Right kidney (tissue), 1 donor: Measurements from ENCODE around the gene PHLDA2.

Source experiments
- DNase-seq: peaks from one replicate; pipeline ENCODE4 v3.0.0-alpha.2; 2016

The PHLDA2 gene

DNA sequence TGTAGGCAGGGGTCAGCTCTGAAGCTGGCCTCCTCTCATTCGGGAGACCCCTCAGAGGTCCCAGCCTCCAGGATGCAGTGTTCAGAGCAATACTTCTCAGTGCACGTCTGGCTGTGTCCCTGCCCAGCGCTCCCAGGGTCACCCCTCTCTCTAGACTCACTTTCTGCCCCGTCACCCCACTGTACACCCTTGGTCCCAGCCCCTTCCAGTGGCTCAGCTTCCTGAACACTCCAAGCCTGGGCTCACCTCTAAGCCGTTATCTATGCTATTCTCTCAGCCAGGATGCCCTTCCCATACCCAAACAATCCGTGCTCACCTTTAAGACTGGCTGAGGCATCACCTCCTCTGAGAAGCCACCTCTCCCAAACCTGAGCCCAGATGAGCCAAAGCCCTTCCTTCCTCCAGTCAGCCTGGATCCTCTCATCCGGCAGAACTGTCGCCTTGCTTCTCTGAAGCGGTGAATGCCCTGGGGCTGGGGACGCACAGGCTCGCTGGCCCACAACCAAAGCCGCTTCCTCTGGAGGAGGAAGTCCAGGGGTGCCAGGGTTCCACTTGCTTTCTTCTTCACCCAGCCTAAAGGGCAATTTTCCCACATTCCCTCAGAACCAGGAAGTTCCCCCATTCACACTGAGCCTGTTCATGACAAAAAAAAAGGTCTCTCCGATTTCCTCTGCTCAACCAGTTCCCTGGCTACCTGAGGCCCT, 30.0 kb downstream of the PHLDA2 start:
- peak; percentile 30 for DNase-seq

DNA sequence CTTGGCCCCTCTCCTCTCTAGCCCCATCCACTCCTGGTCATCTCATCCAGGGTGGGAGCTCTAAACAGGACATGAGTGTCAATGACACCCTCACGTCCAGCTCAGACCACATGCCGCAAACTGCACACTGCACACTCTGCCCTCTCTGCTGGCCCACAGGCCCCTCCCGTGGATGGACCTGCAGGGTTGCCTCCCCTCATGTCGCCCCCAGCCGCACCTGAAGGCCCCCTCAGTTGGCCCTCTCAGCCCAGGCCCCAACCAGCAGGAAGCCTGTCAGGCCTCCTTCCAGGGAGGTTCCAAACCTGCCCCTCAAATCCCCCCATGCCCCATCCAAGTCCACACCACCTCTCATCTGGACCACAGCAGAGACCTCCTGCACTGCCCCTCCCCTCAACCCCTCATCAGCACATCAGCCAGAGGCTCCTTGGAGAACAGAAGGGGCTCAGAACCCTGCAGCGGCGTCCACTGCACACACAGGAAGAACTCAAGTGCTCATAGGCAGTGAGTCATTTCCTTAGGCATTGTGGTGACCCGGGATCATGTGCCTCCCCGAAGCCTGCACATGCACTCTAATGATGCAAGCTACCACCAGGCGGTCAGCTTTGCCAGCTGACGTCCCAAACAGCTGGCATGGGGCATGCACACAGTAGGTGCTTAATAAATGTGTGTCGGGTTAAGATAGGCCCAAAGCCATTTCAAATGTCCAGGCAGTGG, 30.7 kb downstream of the PHLDA2 start:
- no peak for DNase-seq

GRCh38 chr11:2897048-2897447, 32.2 kb downstream of the PHLDA2 start:
- DNase-seq = no peak

DNA sequence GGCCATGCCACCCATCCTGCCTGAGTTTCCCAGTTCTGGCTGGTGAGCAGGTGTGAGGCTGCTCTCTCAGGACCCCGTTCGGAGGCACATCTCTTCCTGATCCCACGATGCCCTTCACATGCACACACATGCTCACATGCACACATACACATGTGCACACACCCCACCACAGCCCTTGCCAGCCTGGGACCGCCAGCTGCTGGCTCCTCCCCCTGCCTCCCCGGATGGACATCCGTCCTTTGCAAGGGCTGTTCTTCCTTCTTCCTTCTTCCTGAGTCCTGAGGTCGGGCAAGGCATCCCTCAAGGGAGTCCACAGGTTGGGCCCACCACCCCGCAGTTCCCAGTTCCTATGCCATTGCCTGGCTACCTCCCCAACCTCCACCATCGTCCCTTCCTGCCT, 33.2 kb downstream of the PHLDA2 start:
- no peak for DNase-seq

GRCh38 chr11:2893935-2894334, 35.3 kb downstream of the PHLDA2 start:
- DNase-seq = no peak

GRCh38 chr11:2892967-2893528, 36.2 kb downstream of the PHLDA2 start:
- DNase-seq = no peak

GRCh38 chr11:2892215-2892966, 36.8 kb downstream of the PHLDA2 start:
- peak; percentile 90 for DNase-seq

DNA sequence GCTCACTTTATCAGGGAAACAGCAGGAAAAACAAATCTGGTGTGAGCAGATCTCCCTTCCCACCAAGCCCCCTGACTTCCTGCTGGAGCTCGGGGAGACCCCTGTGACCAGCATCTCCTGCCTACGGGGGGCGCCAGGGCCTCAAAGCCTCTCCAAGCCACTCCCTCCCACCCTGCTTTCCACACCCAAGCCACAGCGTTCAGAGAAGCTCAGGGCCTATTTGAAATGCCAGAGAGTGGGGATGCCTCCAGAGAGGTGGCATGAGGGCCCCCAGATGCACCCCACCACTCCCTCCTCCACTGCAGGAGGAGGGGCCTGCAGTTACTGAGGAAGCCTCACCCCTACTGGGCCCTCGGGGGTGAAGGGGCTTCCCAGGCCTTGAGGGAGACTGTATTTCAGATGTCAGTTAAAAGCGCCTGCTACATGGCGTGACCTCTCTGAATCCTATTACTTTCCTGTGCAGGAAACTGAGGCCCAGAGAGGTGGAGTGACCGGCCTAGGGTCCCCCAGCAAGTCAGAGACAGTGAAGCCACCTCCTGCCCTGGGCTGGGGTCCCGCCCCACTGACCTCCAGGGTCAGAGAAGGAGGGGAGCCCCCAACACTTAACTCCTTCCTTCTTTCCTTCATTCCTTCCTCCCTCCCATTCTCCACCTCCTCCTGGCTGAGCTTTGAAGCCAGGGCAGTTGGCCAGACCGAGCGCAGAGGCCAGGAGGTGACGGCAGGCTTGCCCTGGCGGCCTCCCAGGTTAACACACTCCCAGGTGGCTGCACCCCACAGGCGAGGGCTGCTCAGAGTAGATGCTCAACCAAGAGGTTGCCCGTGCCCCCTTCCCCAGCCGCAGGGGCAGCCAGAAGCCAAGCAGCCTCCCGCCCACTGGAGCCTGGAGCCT, 37.6 kb downstream of the PHLDA2 start:
- DNase-seq = peak; percentile 56

DNA sequence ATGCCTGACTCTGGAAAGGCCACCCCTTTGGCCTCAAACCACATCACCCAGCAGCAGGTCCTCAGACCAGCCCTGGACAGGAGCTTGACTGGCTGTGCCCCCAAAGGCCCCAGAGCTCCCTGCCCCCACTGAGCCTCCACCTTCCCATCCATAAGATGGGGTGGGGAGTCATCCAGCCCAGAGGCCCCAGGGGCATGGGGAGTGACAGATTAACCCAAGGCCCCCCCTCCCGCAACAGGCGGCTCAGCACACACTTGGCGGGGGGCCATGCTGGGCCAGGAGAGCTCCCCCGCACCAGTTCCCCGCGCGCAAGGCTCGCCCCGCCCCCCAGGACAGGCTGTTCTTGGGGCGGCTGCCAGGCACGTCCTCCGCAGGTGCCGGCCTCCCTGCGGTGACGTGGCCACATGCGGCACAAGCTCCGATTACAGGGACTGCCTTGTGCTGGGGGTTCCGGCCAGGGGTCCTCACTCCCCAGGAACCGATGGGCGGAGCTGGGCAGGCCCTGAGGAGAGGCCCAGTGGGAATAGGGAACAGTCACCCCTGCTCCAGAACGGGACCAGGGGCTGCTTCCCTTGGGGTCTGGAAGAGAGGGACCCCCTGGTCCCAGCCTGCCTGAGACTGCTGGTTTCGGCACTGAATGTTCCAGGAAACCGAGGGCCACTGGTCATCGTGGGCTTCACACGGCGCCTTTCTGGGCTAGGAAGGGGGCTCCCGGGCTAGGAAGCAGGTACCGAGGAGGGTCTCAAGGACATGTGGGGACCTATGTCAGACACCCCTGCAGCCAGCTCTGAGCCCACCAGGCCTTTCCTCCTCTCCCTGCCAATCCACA, 38.5 kb downstream of the PHLDA2 start:
- DNase-seq = peak; percentile 74

GRCh38 chr11:2889362-2890273, 39.6 kb downstream of the PHLDA2 start:
- no peak for DNase-seq

DNA sequence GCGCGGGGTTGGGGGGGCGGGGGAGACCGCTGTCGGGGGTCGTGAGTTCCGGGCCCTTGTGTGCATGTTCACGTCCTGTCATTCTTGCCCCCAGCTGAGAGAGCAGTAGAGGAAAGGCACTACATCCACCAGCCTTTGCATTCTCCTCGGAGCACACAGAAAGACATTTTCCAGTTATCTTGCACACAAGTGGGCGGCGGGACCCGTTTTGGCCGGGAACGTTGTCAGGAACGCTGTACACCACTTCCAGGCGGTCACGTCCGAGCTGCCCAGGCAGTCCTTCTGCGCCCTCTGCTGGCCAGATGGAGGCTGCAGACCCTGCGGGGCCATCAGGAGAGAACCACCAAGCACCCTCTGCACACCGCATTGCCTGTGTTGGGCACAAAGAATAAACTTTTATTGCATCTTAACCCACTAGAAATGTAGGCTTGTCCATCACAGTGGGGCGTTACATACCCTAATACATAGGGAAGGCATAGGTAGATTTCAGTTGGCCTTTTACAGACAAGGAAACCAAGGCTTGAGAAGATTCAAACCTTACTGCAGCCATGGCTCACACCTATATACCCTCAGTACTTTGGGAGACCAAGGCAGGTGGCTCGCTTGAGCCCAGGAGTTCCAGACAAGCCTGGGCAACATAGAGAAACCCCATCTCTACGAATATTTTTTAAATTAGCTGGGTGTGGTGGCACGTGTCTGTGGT, 40.8 kb downstream of the PHLDA2 start:
- DNase-seq = peak; percentile 68

- DNase-seq = peak; percentile 37
These were observed 41.6 kb downstream of the PHLDA2 start for GRCh38 chr11:2887515-2888195.

GRCh38 chr11:2886936-2887335, 42.3 kb downstream of the PHLDA2 start:
- DNase-seq = no peak

DNA sequence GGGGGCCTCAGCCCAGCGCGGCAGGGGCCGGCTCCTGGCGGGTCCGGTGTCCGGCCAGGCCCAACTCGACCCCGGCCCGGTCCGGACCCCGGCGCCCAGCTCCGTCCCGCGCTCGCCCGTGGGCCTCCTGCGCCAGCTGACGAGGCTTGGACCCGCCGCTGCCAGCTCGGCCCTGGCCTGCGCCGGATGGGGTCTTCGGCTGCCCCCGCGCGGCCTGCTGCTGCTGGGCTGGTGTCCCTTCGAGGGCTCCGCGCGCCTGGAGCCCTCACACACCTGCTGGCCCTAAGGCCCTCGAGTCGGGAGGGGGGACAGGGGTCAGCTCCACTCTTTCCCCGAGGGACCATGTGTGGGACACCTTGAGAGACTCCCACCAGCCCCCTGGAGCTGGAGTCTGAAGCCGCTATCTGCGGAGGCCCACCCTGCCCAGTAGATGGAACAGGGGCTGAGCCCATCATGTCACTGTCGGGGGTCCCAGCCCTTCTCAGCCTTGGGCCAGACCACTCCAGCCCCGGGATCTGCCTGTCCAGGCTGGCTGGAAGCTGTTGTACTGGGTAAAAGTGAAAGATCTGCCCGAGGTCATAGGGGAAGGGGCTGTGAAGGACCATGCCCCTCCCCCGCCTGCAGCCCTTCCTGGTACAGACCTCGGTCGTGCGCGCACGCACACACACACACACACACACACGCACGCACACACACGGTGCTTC, 42.9 kb downstream of the PHLDA2 start:
- DNase-seq = peak; percentile 90

GRCh38 chr11:2885678-2886081, 43.5 kb downstream of the PHLDA2 start, which contains the start of gene CDKN1C:
Gene CDKN1C, minus strand, starts transcription at chr11:2885775. Its CDS starts 319 bp downstream, at chr11:2885456.
- no peak for DNase-seq

DNA sequence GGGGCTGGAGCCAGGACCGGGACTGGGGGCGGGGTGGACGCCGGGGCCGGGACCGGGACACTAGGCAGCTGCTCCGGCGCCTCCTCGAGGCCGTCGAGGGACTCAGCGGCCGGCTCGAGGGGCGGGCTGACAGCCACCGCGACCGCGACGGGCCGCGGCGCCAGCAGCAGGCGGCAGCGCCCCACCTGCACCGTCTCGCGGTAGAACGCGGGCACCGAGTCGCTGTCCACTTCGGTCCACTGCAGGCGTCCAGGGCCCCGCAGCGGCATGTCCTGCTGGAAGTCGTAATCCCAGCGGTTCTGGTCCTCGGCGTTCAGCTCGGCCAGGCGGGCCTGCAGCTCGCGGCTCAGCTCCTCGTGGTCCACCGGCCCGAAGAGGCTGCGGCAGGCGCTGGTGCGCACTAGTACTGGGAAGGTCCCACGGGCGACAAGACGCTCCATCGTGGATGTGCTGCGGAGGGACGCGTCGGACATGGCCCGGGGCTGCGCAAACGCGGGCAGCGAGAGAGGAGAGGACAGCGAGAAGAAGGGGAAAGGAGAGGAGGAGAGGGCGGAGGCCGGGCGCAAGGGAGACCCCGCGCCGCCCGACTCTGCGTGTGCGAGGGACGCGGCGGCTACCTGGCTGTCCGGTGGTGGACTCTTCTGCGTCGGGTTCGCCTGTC, 44.1 kb downstream of the PHLDA2 start:
- peak; percentile 95 for DNase-seq
